Endodermal cell (in vitro differentiated cells): Measurements from ENCODE around the gene ICAM2. TPM values are rescaled to one million over a fixed set of nuclear protein-coding genes. Genes with fewer than 3 reads are reported as not detected.

ENCODE experiments used
- DNase-seq: peaks from one replicate; pipeline ENCODE4 v3.0.0-alpha.2; 2017
- H3K27ac ChIP-seq: 2 replicates; pipeline ENCODE4 v1.5.1; 2013; ENCODE audit warnings: mild to moderate bottlenecking, low read depth, low read length, moderate library complexity
- H3K27me3 ChIP-seq: 2 replicates; pipeline ENCODE4 v1.6.1; 2013; ENCODE audit warnings: mild to moderate bottlenecking, low read length, moderate library complexity; ENCODE audit not compliant: insufficient read depth, control insufficient read depth, poor library complexity, severe bottlenecking
- H3K36me3 ChIP-seq: 2 replicates; pipeline ENCODE4 v1.7.0; 2013; ENCODE audit warnings: mild to moderate bottlenecking, low read length, moderate library complexity; ENCODE audit not compliant: control insufficient read depth, insufficient read depth
- H3K4me1 ChIP-seq: one replicate; pipeline ENCODE4 v1.7.0; 2013; ENCODE audit warnings: low read length; ENCODE audit not compliant: control insufficient read depth, insufficient read depth
- H3K4me3 ChIP-seq: 2 replicates; pipeline ENCODE4 v1.5.1; 2013; ENCODE audit warnings: mild to moderate bottlenecking, low read length, moderate library complexity
- H3K9ac ChIP-seq: 2 replicates; pipeline ENCODE4 v1.6.1; 2013; ENCODE audit warnings: mild to moderate bottlenecking, low read length, moderate library complexity; ENCODE audit not compliant: poor library complexity, severe bottlenecking; ENCODE audit errors: extremely low read depth
- H3K9me3 ChIP-seq: 2 replicates; pipeline ENCODE4 v1.6.1; 2013; ENCODE audit warnings: mild to moderate bottlenecking, low read length, moderate library complexity; ENCODE audit not compliant: control insufficient read depth
- H3K27ac Mint-ChIP-seq: 2 replicates; pipeline ENCODE4 v1.8.0; 2020; ENCODE audit warnings: mixed read lengths
- H3K27me3 Mint-ChIP-seq: 2 replicates; pipeline ENCODE4 v1.8.0; 2021; ENCODE audit warnings: mild to moderate bottlenecking, mixed read lengths; ENCODE audit not compliant: insufficient read depth
- H3K36me3 Mint-ChIP-seq: 2 replicates; pipeline ENCODE4 v1.8.0; 2020; ENCODE audit warnings: low read depth, mixed read lengths
- H3K4me1 Mint-ChIP-seq: 2 replicates; pipeline ENCODE4 v1.8.0; 2020; ENCODE audit warnings: mixed read lengths
- H3K4me3 Mint-ChIP-seq: 2 replicates; pipeline ENCODE4 v1.8.0; 2020; ENCODE audit warnings: mild to moderate bottlenecking, moderate library complexity, mixed read lengths
- H3K9me3 Mint-ChIP-seq: 2 replicates; pipeline ENCODE4 v1.8.0; 2020; ENCODE audit warnings: mild to moderate bottlenecking, mixed read lengths
- WGBS, 2 experiments: methylation state at CpG; one replicate each; pipeline versions ENCODE4 v1.1.5 to v1.1.7; 2013; ENCODE audit warnings: missing lambda C conversion rate in 2 of 2, mixed read lengths in 1 of 2; ENCODE audit not compliant: insufficient coverage in 1 of 2, insufficient read length in 1 of 2; 5-methylcytosine and 5-hydroxymethylcytosine counted together
- total RNA-seq, 2 donors: library from RNA; stranded (reverse); fragmentation: NEBNext Ultra II Directional in 1 of 2; extraction: Animal tissue kit (Norgen Biotek cat#: 25700) in 1 of 2; gene quantifications; 2 replicates in 1 of 2; 3 replicates in 1 of 2; pipeline ENCODE4 v1.2.1, GENCODE V29; 2021
- TF ChIP-seq, protein P1 (sequence below): fragments of 200-600 bp; sonication (generic); conservative IDR thresholded peaks from 2 replicates; pipeline ENCODE4 v1.5.0; 2021; ENCODE audit warnings: antibody characterized with exemption, mild to moderate bottlenecking

ICAM2 gene
- total RNA-seq, 2 donors from 2014 or later, result 0.75 TPM; not detected in 1

DNA sequence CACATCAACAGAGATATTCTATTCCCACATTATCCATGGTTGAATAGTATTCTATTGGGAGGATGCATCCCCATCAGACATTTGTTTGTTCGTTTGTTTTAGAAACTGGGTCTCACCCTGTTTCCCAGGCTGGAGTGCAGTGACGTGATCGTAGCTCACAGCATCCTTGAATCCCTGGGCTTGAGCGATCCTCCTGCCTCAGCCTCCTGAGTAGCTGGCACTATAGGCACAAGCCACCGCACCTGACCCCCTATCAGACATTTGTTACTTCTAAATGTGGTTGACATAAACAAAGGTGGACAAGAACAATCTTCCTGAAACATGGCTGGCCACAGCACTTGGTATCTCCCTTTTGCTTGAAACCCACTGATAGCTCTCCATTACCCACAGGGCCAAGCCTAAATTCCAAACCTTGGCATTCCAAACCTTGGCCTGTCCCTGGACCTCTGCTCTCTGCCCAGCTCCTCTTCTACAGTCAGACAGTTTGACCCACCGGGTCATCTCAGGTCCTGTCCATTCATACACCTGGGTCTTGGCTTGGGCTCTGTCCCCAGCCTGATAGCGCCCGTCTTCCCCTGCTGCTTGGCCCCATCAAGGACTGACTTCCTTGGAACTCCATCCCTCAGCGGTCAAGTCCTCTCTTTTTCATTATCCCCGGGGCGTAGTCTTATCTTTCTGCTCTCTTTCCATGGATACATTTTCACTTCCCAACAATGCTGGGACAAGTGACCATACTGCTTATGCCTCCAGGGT, 23.8 kb downstream of the ICAM2 start:
- Histone ChIP-seq H3K27me3 (peaks cover 50% of the 10 kb centered on the region), H3K36me3 (no peaks in the 10 kb centered on the region), H3K9ac (no peak overlapping the region), H3K9me3 (no peaks in the 10 kb centered on the region), H3K4me3 (no peak overlapping the region), H3K4me1 (no peaks in the 10 kb centered on the region), H3K27ac (no peak overlapping the region)
- Mint-ChIP-seq H3K36me3 (no peaks in the 10 kb centered on the region), H3K9me3 (no peaks in the 10 kb centered on the region), H3K27me3 (peaks cover 68% of the 10 kb centered on the region), H3K4me1 (peaks cover 3% of the 10 kb centered on the region), H3K4me3 (peak overlapping the region; percentile 79), H3K27ac (no peak overlapping the region)
- 91 to 93% methylated on average over 11 of the region's 11 CpGs for WGBS, 2 experiments
- peak; percentile 39 for DNase-seq
- TF ChIP-seq, protein P1, sequence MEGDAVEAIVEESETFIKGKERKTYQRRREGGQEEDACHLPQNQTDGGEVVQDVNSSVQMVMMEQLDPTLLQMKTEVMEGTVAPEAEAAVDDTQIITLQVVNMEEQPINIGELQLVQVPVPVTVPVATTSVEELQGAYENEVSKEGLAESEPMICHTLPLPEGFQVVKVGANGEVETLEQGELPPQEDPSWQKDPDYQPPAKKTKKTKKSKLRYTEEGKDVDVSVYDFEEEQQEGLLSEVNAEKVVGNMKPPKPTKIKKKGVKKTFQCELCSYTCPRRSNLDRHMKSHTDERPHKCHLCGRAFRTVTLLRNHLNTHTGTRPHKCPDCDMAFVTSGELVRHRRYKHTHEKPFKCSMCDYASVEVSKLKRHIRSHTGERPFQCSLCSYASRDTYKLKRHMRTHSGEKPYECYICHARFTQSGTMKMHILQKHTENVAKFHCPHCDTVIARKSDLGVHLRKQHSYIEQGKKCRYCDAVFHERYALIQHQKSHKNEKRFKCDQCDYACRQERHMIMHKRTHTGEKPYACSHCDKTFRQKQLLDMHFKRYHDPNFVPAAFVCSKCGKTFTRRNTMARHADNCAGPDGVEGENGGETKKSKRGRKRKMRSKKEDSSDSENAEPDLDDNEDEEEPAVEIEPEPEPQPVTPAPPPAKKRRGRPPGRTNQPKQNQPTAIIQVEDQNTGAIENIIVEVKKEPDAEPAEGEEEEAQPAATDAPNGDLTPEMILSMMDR, result no peak

DNA sequence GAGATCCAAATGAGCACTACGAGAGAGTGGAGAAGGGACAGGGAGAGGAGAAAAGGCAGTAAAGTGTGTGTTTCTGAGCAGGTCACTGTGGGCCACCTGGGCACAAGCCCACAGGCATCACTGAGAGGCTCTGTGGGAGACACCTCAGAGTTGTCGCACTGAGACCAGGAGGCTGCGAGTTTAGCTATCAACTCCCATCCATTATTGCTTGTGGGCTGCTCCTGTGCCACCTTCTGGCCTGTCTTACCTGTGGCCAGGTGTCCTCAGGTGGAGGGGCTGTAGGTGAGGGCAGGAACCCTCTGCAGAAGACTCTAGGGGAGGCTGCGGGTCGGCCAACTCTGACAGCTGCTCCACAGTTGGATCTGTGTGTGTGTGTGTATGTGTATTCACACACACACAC, 24.8 kb downstream of the ICAM2 start:
- H3K9me3 Mint-ChIP-seq, result no peaks in the 10 kb centered on the region
- no peaks in the 10 kb centered on the region for H3K9me3 ChIP-seq
- peak; percentile 48 for DNase-seq
- no peaks in the 10 kb centered on the region for H3K36me3 Mint-ChIP-seq
- peaks cover 52% of the 10 kb centered on the region for H3K27me3 ChIP-seq
- WGBS, 2 experiments, result 80% methylated on average over 3 of the region's 5 CpGs; no CpG with 5 or more reads in 1 of the 2 experiments
- no peak overlapping the region for H3K4me3 ChIP-seq
- no peak overlapping the region for H3K9ac ChIP-seq
- H3K4me1 ChIP-seq, result no peaks in the 10 kb centered on the region
- no peaks in the 10 kb centered on the region for H3K36me3 ChIP-seq
- H3K27ac ChIP-seq, result no peak overlapping the region
- no peak overlapping the region for H3K4me3 Mint-ChIP-seq
- TF ChIP-seq, protein P1, result no peak
- no peak overlapping the region for H3K27ac Mint-ChIP-seq
- H3K4me1 Mint-ChIP-seq, result peaks cover 3% of the 10 kb centered on the region
- H3K27me3 Mint-ChIP-seq, result peaks cover 75% of the 10 kb centered on the region

DNA sequence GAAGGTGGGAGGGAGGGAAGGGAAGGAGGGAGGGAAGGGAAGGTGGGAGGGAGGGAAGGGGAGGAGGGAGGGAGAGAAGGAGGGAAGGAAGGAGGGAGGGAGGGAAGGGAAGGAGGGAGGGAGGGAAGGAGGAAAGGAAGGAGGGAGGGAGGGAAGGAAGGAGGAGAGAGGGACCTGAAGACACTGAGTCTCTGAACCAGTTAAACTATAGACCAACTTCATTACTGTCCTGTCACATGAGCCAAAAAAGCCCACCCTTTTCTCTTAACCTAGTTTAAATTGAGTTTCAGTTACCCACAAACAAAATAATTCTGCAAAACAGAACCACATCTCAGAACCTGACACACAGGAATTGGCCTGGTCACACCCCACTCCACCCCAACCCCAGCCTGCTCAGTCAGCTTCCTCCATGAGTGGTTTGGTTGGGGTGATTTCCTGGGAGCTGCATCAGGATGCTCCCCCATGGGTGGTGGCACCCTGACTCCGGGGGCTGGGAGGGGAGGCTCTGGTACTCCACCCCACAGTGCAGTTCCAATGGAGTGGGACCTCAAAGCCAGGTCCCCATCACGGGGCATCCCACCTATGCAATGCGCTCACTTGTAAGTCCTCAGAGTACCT, 27.0 kb downstream of the ICAM2 start:
- H3K4me1 Mint-ChIP-seq, result peaks cover 6% of the 10 kb centered on the region
- no peaks in the 10 kb centered on the region for H3K36me3 Mint-ChIP-seq
- Histone ChIP-seq H3K9me3 (no peaks in the 10 kb centered on the region), H3K4me3 (no peak overlapping the region), H3K4me1 (no peaks in the 10 kb centered on the region), H3K9ac (no peak overlapping the region), H3K27ac (no peak overlapping the region), H3K27me3 (peaks cover 52% of the 10 kb centered on the region), H3K36me3 (no peaks in the 10 kb centered on the region)
- 86% methylated on average over 3 of the region's 3 CpGs; no CpG with 5 or more reads in 1 of the 2 experiments for WGBS, 2 experiments
- no peak overlapping the region for H3K27ac Mint-ChIP-seq
- H3K27me3 Mint-ChIP-seq, result peaks cover 63% of the 10 kb centered on the region
- no peaks in the 10 kb centered on the region for H3K9me3 Mint-ChIP-seq
- TF ChIP-seq, protein P1, result no peak
- peak; percentile 37 for DNase-seq
- H3K4me3 Mint-ChIP-seq, result no peak overlapping the region
